ENCODE measurements around the gene NEDD8. TPM values are rescaled to one million over a fixed set of nuclear protein-coding genes. Genes with fewer than 3 reads are reported as not detected.

NEDD8 gene
- total RNA-seq, 1 donor from 2014 or later: 132 TPM

DNA sequence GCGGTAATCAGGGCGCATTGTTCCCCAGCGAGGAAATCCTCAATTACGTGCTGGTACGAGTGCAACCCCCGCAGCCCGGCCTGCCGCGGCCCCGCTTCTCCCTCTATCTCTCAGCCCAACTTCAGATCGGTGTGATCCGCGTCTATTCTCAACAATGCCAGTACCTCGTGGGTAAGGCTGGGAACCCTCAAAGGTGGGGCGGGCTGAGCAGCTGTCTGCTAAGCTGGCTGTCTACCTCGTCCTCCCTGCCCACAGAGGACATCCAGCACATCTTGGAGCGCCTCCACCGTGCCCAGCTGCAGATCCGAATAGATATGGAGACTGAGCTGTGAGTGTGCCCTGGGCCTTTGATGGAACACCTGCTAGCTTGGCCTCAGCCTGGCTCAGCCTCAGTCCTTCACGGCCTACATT lies 59.3 kb downstream of the NEDD8 start:
- DNase-seq (ENCODE audit: low spot score): no peak
- ATAC-seq: no peak
- intact Hi-C loops (cut with DNase I): no loop called here

DNA sequence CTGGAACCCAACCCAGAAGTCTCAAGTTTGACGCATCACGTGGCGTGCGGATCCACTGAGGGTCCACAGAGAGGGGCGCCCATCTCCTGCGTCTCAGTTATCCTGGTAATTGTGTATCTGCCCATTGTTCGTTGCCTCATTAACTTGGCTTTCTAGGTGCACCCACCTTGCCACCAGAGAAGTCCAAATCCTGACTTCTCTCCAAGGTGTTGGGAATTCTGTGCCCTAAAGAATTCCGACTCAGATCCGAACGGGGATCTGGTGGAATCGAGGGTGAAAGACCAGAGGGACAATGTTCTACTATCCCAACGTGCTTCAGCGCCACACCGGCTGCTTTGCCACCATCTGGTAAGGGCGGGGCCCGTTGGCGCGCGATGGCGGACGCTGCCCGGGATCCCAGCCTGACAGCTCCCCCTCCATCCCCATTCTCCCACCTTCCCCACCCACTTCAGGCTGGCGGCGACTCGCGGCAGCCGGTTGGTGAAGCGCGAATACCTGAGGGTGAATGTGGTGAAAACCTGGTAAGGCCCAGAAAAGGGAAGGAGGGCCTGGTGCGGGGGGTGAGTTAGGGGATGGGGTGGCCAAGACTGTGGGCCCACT lies 59.8 kb downstream of the NEDD8 start:
- intact Hi-C loops (cut with DNase I): no loop called here
- ATAC-seq: peak; percentile 6
- no peak for DNase-seq (ENCODE audit: low spot score)

DNA sequence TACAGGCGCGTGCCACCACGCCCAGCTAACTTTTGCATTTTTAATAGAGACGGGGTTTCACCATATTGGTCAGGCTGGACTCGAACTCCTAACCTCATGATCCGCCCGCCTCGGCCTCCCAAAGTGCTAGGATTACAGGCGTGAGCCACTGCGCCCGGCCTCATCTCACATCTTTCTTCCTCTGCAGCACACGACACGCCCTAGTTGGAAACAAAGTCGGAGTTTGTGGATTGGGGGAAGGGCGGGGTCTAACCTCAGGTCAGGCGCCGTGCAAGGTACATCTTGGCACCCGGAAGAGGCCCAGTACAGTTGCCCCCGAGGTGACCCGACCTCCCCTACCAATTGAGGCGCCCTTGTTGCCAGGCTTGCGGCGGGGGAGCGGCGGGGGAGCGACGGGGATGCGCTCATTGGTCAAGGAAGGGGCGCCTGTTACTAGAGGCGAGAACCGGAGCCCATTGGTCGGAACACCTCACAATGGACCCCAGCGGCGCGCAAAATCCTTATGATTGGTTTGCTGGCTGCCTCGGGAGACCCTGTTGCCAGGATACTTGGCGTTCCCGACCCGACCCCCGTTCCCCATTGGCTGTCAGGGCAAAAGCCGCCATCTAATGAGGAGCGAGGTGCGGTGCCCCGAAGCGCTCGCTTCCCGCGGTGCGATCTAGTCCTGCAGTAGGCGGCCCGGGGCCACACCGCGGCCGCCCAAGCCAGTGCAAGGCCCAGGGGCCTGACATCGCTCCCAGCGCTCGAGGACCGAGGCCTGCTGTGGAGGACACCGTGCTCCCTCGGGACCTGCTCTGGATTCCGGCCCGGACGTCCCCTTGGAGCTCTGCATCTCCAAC lies 60.5 kb downstream of the NEDD8 start, which contains the start of gene REC8:
REC8 (plus strand) TSS at position 659 of the 839 bp plus-strand sequence. CDS start 473 bp downstream, outside the sequence.
- intact Hi-C loops (cut with DNase I): no loop called here
- DNase-seq (ENCODE audit: low spot score) (peak; percentile 89), ATAC-seq (peak; percentile 95)

DNA sequence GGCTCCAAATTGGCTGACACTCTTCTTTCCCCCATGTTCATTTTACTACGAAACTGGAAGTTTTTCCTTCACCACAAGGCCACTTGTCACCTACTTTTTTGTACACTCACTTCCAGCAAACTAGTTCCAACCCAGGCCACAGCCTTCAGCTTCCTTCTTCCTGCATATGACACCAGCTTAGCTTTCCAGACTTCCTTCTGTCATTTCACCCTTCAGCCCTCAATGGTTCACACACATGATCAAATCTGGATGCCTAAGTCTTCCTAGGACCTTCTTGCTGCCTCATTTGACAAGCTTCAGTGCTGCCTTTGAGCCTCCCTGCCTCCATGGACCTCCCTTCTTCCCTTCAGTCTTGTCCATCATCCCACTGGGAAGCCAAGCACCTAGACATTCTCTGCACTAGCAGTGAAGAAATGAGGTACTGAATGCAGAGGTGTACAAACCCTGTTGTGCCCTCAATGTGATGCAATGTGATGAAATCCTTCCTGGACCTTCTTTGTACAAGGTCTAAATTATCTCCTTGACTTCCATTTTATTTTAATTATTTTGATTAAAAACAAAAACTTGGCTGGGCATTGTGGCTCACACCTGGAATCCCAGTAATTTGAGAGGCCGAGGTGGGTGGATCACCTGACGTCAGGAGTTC lies 64.6 kb downstream of the NEDD8 start:
- intact Hi-C loops (cut with DNase I): no loop called here
- ATAC-seq: no peak
- DNase-seq (ENCODE audit: low spot score): no peak

Other genes starting within 250 kb of the NEDD8 start
- 23.0 TPM for gene DHRS4L2, start 243.4 kb downstream of the NEDD8 start, total RNA-seq
- 0.58 TPM for gene CARMIL3, start 180.4 kb downstream of the NEDD8 start, total RNA-seq
- not detected for gene CPNE6, start 160.8 kb downstream of the NEDD8 start, total RNA-seq
- gene PCK2, start 138.1 kb downstream of the NEDD8 start, total RNA-seq: 11.9 TPM
- gene DCAF11, start 117.6 kb downstream of the NEDD8 start, total RNA-seq: 47.6 TPM
- gene NRL, start 117.4 kb downstream of the NEDD8 start, total RNA-seq: 2.9 TPM
- 0.76 TPM for gene FITM1, start 101.7 kb downstream of the NEDD8 start, total RNA-seq
- 116 TPM for gene PSME1, start 96.2 kb downstream of the NEDD8 start, total RNA-seq
- 14.8 TPM for gene EMC9, start 90.8 kb downstream of the NEDD8 start, total RNA-seq
- 77.7 TPM for gene PSME2, start 85.8 kb downstream of the NEDD8 start, total RNA-seq
- gene RNF31, start 84.9 kb downstream of the NEDD8 start, total RNA-seq: 61.5 TPM
- gene IRF9, start 71.1 kb downstream of the NEDD8 start, total RNA-seq: 107 TPM
- 20.9 TPM for gene REC8, start 60.3 kb downstream of the NEDD8 start, total RNA-seq
- 17.7 TPM for gene IPO4, start 43.6 kb downstream of the NEDD8 start, total RNA-seq
- 40.8 TPM for gene TM9SF1, start 36.9 kb downstream of the NEDD8 start, total RNA-seq
- not detected for gene TSSK4, start 26.7 kb downstream of the NEDD8 start, total RNA-seq
- gene CHMP4A, start 18.9 kb downstream of the NEDD8 start, total RNA-seq: 56.4 TPM
- gene MDP1, start 16.3 kb downstream of the NEDD8 start, total RNA-seq: 13.8 TPM
- 52.0 TPM for gene GMPR2, start 562 bp upstream of the NEDD8 start, total RNA-seq
- 81.1 TPM for gene TINF2, start 10.3 kb upstream of the NEDD8 start, total RNA-seq
- gene TGM1, start 30.8 kb upstream of the NEDD8 start, total RNA-seq: 13.2 TPM
- 31.9 TPM for gene RABGGTA, start 39.2 kb upstream of the NEDD8 start, total RNA-seq
- gene DHRS1, start 67.4 kb upstream of the NEDD8 start, total RNA-seq: 27.7 TPM
- 21.4 TPM for gene NOP9, start 67.5 kb upstream of the NEDD8 start, total RNA-seq
- 17.3 TPM for gene CIDEB, start 75.6 kb upstream of the NEDD8 start, total RNA-seq
- gene LTB4R2, start 77.8 kb upstream of the NEDD8 start, total RNA-seq: 5.6 TPM
- 6.7 TPM for gene LTB4R, start 79.1 kb upstream of the NEDD8 start, total RNA-seq
- gene ADCY4, start 102.7 kb upstream of the NEDD8 start, total RNA-seq: 68.1 TPM
- gene RIPK3, start 107.6 kb upstream of the NEDD8 start, total RNA-seq: 8.9 TPM
- 78.9 TPM for gene NFATC4, start 135.8 kb upstream of the NEDD8 start, total RNA-seq
- 20.0 TPM for gene NYNRIN, start 166.6 kb upstream of the NEDD8 start, total RNA-seq
- 7.0 TPM for gene CBLN3, start 197.3 kb upstream of the NEDD8 start, total RNA-seq
- gene KHNYN, start 197.6 kb upstream of the NEDD8 start, total RNA-seq: 73.4 TPM
- gene SDR39U1, start 210.4 kb upstream of the NEDD8 start, total RNA-seq: 43.9 TPM